ENCODE results near the gene STK32B. TPM values are rescaled to one million over a fixed set of nuclear protein-coding genes. Genes with fewer than 3 reads are reported as not detected.

STK32B gene
- total and polyA plus RNA-seq, 4 donors = 0.02 to 0.28 (median 0.08) TPM; not detected in 1

DNA sequence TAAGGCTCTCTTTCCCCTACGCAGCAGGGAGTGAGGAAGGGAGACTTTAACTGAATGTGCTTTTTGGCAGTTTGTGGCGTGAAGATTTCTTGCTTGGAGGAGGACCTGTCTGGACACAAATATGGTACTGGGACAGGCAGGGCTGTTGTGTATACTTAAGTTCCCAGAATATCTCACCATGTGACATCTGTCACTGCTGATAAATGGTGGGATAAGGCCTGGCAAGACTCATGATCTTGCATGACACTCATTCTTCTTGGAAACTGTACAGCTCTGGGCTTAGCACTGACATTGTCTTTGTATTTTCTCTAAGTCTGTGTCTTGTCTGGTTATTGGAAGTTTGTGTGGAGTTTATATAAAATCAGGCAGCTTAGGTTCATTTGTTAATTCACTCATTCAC lies 93.1 kb downstream of the STK32B start:
- Histone ChIP-seq H3K4me1 (ENCODE audit: control insufficient read depth in 4 of 4, insufficient read depth in 4 of 4, low read length in 3 of 4) (no peaks in the 10 kb centered on the region), H3K9me3 (ENCODE audit: control insufficient read depth in 4 of 4, low read length in 3 of 4) (no peaks in the 10 kb centered on the region), H3K9ac (ENCODE audit: low read depth in 1 of 2, low read length in 2 of 2) (no peak overlapping the region), H3K27me3 (ENCODE audit: control insufficient read depth in 4 of 4, insufficient read depth in 4 of 4, low read length in 3 of 4) (no peaks in the 10 kb centered on the region), H3K27ac (ENCODE audit: low read depth in 1 of 2, low read length in 2 of 2) (no peak overlapping the region), H3K36me3 (ENCODE audit: control insufficient read depth in 4 of 4, insufficient read depth in 3 of 4, low read depth in 1 of 4, low read length in 3 of 4) (no peaks in the 10 kb centered on the region), H3K4me3 (ENCODE audit: low read depth in 1 of 3, low read length in 3 of 3) (no peak overlapping the region)
- no peak for TF ChIP-seq GABPA (IDR thresholded peaks at IDR 0.05 in 1 of 2, conservative IDR thresholded peaks at IDR 0.05 in 1 of 2)
- no peak for TF ChIP-seq NR2F2 (IDR thresholded peaks at IDR 0.05)
- TF ChIP-seq MAX (IDR thresholded peaks at IDR 0.05) = no peak
- TF ChIP-seq HNF4G (IDR thresholded peaks at IDR 0.05) = no peak
- TF ChIP-seq, protein P1, sequence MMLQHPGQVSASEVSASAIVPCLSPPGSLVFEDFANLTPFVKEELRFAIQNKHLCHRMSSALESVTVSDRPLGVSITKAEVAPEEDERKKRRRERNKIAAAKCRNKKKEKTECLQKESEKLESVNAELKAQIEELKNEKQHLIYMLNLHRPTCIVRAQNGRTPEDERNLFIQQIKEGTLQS (IDR thresholded peaks at IDR 0.05) = no peak
- no peak for TF ChIP-seq ZBTB33 (IDR thresholded peaks at IDR 0.05)
- no peak for TF ChIP-seq HNF4A (conservative IDR thresholded peaks at IDR 0.05)
- TF ChIP-seq, protein P2, sequence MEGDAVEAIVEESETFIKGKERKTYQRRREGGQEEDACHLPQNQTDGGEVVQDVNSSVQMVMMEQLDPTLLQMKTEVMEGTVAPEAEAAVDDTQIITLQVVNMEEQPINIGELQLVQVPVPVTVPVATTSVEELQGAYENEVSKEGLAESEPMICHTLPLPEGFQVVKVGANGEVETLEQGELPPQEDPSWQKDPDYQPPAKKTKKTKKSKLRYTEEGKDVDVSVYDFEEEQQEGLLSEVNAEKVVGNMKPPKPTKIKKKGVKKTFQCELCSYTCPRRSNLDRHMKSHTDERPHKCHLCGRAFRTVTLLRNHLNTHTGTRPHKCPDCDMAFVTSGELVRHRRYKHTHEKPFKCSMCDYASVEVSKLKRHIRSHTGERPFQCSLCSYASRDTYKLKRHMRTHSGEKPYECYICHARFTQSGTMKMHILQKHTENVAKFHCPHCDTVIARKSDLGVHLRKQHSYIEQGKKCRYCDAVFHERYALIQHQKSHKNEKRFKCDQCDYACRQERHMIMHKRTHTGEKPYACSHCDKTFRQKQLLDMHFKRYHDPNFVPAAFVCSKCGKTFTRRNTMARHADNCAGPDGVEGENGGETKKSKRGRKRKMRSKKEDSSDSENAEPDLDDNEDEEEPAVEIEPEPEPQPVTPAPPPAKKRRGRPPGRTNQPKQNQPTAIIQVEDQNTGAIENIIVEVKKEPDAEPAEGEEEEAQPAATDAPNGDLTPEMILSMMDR (IDR thresholded peaks at IDR 0.05; ENCODE audit: low read depth, low read length, missing input control) = no peak
- no peak for TF ChIP-seq TAF1 (conservative IDR thresholded peaks at IDR 0.05)
- TF ChIP-seq RXRA (IDR thresholded peaks at IDR 0.05) = no peak
- no peak for TF ChIP-seq EGR1 (IDR thresholded peaks at IDR 0.05; ENCODE audit: low read depth in 2 of 2)
- TF ChIP-seq, protein P3, sequence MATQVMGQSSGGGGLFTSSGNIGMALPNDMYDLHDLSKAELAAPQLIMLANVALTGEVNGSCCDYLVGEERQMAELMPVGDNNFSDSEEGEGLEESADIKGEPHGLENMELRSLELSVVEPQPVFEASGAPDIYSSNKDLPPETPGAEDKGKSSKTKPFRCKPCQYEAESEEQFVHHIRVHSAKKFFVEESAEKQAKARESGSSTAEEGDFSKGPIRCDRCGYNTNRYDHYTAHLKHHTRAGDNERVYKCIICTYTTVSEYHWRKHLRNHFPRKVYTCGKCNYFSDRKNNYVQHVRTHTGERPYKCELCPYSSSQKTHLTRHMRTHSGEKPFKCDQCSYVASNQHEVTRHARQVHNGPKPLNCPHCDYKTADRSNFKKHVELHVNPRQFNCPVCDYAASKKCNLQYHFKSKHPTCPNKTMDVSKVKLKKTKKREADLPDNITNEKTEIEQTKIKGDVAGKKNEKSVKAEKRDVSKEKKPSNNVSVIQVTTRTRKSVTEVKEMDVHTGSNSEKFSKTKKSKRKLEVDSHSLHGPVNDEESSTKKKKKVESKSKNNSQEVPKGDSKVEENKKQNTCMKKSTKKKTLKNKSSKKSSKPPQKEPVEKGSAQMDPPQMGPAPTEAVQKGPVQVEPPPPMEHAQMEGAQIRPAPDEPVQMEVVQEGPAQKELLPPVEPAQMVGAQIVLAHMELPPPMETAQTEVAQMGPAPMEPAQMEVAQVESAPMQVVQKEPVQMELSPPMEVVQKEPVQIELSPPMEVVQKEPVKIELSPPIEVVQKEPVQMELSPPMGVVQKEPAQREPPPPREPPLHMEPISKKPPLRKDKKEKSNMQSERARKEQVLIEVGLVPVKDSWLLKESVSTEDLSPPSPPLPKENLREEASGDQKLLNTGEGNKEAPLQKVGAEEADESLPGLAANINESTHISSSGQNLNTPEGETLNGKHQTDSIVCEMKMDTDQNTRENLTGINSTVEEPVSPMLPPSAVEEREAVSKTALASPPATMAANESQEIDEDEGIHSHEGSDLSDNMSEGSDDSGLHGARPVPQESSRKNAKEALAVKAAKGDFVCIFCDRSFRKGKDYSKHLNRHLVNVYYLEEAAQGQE (IDR thresholded peaks at IDR 0.05) = no peak
- no peak for TF ChIP-seq FOXA1 (IDR thresholded peaks at IDR 0.05)
- no peak for TF ChIP-seq FOXA2 (IDR thresholded peaks at IDR 0.05)
- TF ChIP-seq JUND (IDR thresholded peaks at IDR 0.05) = no peak
- no peak for TF ChIP-seq RAD21 (IDR thresholded peaks at IDR 0.05)
- no peak for TF ChIP-seq SP1 (IDR thresholded peaks at IDR 0.05)
- TF ChIP-seq YY1 (IDR thresholded peaks at IDR 0.05) = no peak
- WGBS = 47% methylated on average over 2 of the region's 2 CpGs
- no peak for DNase-seq (ENCODE audit: low spot score)

All from liver (tissue), 9 donors.